ENCODE results near the gene CYP27A1. TPM values are rescaled to one million over a fixed set of nuclear protein-coding genes. Genes with fewer than 3 reads are reported as not detected.

The CYP27A1 gene
- total and polyA plus RNA-seq, 11 donors = 3.3 to 43.8 (median 7.4) TPM

DNA sequence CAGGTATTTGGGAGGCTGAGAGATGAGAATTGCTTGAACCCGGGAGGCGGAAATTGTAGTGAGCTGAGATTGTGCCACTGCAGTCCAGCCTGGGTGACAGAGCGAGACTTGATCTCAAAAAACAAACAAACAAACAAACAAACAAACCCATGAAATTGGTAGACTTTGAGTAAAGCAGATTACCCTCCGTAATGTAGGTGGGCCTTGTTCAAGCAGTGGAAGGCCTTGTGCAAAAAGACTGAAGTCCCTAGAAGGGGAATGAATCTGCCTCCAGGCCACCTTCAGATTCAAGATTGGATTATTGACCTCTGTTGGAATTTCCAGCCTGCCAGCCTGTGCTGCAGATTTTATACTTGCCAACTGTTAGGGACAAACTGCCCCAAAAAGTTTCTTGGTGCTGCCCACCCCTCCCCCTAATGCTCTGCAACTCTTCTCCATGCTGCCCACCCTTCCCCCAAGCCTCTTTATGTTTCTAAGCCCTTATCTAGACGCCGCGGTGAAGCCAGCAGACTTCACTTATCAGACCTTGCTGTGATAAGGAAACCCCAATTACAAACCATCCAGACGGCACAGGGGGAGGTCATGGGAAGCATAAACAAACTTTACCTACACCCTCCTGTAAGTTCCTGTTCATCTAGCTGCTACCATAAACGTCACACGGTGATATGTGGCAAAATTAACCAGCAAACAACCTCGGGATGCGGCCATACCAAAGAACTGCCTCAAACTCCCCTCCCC is 17.0 kb downstream of the CYP27A1 start:
- H3K27me3 ChIP-seq = no peaks in the 10 kb centered on the region
- H3K4me1 ChIP-seq = peaks cover 0 to 14% (median 0%) of the 10 kb centered on the region in 12 donors
- no peak overlapping the region for H3K4me3 ChIP-seq
- intact Hi-C loops (cut with DNase I) = no loop called here
- 46 to 51% (median 49%) methylated on average over 12 of the region's 12 CpGs for WGBS, 4 donors
- no peak for DNase-seq
- TF ChIP-seq POLR2A (IDR thresholded peaks at IDR 0.05) = no peak
- TF ChIP-seq, protein P1, sequence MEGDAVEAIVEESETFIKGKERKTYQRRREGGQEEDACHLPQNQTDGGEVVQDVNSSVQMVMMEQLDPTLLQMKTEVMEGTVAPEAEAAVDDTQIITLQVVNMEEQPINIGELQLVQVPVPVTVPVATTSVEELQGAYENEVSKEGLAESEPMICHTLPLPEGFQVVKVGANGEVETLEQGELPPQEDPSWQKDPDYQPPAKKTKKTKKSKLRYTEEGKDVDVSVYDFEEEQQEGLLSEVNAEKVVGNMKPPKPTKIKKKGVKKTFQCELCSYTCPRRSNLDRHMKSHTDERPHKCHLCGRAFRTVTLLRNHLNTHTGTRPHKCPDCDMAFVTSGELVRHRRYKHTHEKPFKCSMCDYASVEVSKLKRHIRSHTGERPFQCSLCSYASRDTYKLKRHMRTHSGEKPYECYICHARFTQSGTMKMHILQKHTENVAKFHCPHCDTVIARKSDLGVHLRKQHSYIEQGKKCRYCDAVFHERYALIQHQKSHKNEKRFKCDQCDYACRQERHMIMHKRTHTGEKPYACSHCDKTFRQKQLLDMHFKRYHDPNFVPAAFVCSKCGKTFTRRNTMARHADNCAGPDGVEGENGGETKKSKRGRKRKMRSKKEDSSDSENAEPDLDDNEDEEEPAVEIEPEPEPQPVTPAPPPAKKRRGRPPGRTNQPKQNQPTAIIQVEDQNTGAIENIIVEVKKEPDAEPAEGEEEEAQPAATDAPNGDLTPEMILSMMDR (IDR thresholded peaks at IDR 0.05) = no peak
- no peaks in the 10 kb centered on the region for H3K36me3 ChIP-seq
- no peak overlapping the region for H3K27ac ChIP-seq
- peaks cover 0 to 3% (median under 1%) of the 10 kb centered on the region in 12 donors for H3K9me3 ChIP-seq
- no peak for ATAC-seq

DNA sequence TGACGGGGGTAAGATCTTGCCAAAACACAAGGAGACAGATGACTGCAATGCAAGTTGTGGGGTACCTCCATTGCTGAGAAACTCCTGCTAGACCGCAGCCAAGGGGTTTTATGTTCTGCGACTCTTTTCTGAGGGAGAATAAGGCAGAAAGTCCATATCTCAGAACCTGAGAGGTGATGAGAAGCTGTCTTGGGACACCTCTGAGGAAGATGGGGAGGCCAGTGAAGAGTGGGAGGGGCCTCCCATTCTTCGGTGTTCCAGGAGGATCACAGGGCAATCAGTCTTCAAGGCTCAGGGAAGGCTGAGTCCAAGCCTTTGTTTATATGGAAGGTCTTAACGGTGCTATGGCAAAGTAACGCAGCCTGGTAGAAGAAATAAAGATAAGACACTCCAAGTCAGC is 18.0 kb downstream of the CYP27A1 start:
- Histone ChIP-seq H3K9me3 (peaks cover 0 to 14% (median 9%) of the 10 kb centered on the region in 12 donors), H3K27ac (no peak overlapping the region), H3K4me1 (peaks cover 0 to 14% (median 0%) of the 10 kb centered on the region in 12 donors), H3K4me3 (no peak overlapping the region), H3K27me3 (no peaks in the 10 kb centered on the region), H3K36me3 (no peaks in the 10 kb centered on the region)
- no peak for ATAC-seq
- DNase-seq = no peak
- TF ChIP-seq POLR2A (IDR thresholded peaks at IDR 0.05) = no peak
- TF ChIP-seq, protein P1 (IDR thresholded peaks at IDR 0.05) = no peak
- intact Hi-C loops (cut with DNase I) = no loop called here
- 47 to 57% (median 53%) methylated on average over 6 of the region's 6 CpGs for WGBS, 4 donors

DNA sequence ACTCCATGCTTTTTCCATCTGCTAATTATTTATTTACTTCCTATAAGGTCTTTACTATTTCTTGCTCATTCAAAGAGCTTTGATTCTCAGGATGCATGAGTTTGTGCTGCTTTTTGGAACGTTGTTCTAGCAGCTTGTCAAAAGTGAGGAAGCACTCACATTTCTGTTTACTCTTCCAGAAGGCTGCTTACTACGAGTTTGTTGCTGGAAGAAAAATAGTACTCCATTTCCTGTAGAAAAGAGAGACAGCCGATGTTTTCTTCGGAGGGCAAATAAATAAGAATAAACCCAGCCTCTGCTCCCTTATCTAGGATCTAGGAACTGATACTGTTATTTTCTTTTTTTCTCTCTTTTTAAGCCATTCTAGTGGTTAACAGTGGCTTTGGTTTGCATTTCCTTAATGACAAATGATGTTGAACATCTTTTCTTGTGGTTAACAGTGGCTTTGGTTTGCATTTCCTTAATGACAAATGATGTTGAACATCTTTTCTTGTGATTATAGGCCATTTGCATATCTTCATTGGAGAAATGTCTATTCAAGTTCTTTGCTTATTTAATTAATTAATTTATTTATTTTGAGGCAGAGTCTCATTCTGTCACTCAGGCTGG is 20.5 kb downstream of the CYP27A1 start:
- peaks cover 0 to 32% (median 9%) of the 10 kb centered on the region in 12 donors for H3K4me1 ChIP-seq
- intact Hi-C loops (cut with DNase I) = no loop called here
- no peak for DNase-seq
- H3K27ac ChIP-seq = no peak overlapping the region
- 45 to 60% (median 53%) methylated on average over 4 of the region's 4 CpGs for WGBS, 4 donors
- H3K27me3 ChIP-seq = no peaks in the 10 kb centered on the region
- no peak overlapping the region for H3K4me3 ChIP-seq
- H3K9me3 ChIP-seq = peaks cover 0 to 15% (median 10%) of the 10 kb centered on the region in 12 donors
- TF ChIP-seq, protein P1 (IDR thresholded peaks at IDR 0.05) = no peak
- no peak for TF ChIP-seq POLR2A (IDR thresholded peaks at IDR 0.05)
- H3K36me3 ChIP-seq = no peaks in the 10 kb centered on the region
- no peak for ATAC-seq

DNA sequence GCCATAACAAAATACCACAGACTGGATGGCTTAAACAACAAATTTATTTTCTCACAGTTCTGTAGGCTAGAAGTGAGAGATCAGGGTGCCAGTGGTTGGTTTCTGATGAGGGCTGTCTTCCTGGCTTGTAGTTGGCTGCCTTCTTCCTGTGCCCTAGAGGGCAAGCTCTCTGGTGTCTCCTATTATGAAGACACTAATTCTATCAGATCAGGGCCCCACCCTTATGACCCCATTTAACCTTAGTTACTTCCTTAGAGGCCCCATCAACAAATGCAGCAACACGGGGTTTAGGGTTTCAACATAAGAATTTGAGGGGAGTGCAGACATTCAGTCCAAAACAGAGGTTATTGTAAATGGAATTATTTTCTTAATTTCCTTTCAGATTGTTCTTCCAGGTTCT is 22.9 kb downstream of the CYP27A1 start:
- intact Hi-C loops (cut with DNase I) = loop anchor here in 1 of 10 donors (5.0 kb wide), 1 partner anchor 93 kb away; the partner anchor contains the start of gene TTLL4
- peak overlapping the region in 5 of 12 donors; percentile 72 to 79 (median 75) for H3K27ac ChIP-seq
- no peak overlapping the region for H3K4me3 ChIP-seq
- TF ChIP-seq, protein P1 (IDR thresholded peaks at IDR 0.05) = no peak
- no peak for TF ChIP-seq POLR2A (IDR thresholded peaks at IDR 0.05)
- H3K9me3 ChIP-seq = peaks cover 0 to 15% (median 10%) of the 10 kb centered on the region in 12 donors
- ATAC-seq (no peak), DNase-seq (no peak)
- WGBS, 4 donors = 89 to 90% (median 90%) methylated on average over 1 of the region's 1 CpG
- peaks cover 0 to 32% (median 7%) of the 10 kb centered on the region in 12 donors for H3K4me1 ChIP-seq
- no peaks in the 10 kb centered on the region for H3K27me3 ChIP-seq
- no peaks in the 10 kb centered on the region for H3K36me3 ChIP-seq

Measured in heart left ventricle (tissue), 16 donors.